ENCODE measurements around the gene FADS6. TPM values are rescaled to one million over a fixed set of nuclear protein-coding genes. Genes with fewer than 3 reads are reported as not detected.
"Not testable (repeated sequence)": the region's sequence is repeated elsewhere in the genome, so short reads cannot be mapped to it uniquely, and the experiment has no call there.

FADS6 gene
- total RNA-seq, 1 experiment from 2014 or later, result not detected

- BruUV-seq (replicated peaks), result no TSS peak
- CTCF ChIA-PET, result interaction anchor here (0.6 to 0.7 kb wide), 2 partner anchors 44 to 72 kb away, joined by 3 read pairs; no protein-coding TSS in a partner anchor
- H3K27me3 Mint-ChIP-seq (ENCODE audit: unreplicated experiment), result peaks cover 55% of the 10 kb centered on the region
- TF ChIP-seq CTCF (IDR thresholded peaks at IDR 0.05; ENCODE audit: unreplicated experiment), result no peak
- DNase-seq, result no peak
- H3K4me1 Mint-ChIP-seq (ENCODE audit: low read depth, unreplicated experiment), result no peaks in the 10 kb centered on the region
- H3K36me3 Mint-ChIP-seq (ENCODE audit: insufficient read depth, unreplicated experiment), result no peaks in the 10 kb centered on the region
- no peak overlapping the region for H3K4me3 Mint-ChIP-seq (ENCODE audit: low read depth, unreplicated experiment)
- H3K27ac Mint-ChIP-seq (ENCODE audit: unreplicated experiment), result no peak overlapping the region
- intact Hi-C loops (cut with micrococcal nuclease; ENCODE audit: unreplicated experiment), result no loop called here
- no peaks in the 10 kb centered on the region for H3K9me3 Mint-ChIP-seq (ENCODE audit: low read depth, unreplicated experiment)
Measured at GRCh38 chr17:74918906-74919305, 25.5 kb upstream of the FADS6 start.

GRCh38 chr17:74917430-74917829 lies 24.0 kb upstream of the FADS6 start:
- CTCF ChIA-PET, result no interaction called here
- DNase-seq, result no peak
- Mint-ChIP-seq H3K4me3 (ENCODE audit: low read depth, unreplicated experiment) (no peak overlapping the region), H3K4me1 (ENCODE audit: low read depth, unreplicated experiment) (no peaks in the 10 kb centered on the region), H3K27me3 (ENCODE audit: unreplicated experiment) (peaks cover 40% of the 10 kb centered on the region), H3K27ac (ENCODE audit: unreplicated experiment) (no peak overlapping the region), H3K9me3 (ENCODE audit: low read depth, unreplicated experiment) (no peaks in the 10 kb centered on the region), H3K36me3 (ENCODE audit: insufficient read depth, unreplicated experiment) (no peaks in the 10 kb centered on the region)
- intact Hi-C loops (cut with micrococcal nuclease; ENCODE audit: unreplicated experiment), result no loop called here
- TF ChIP-seq CTCF (IDR thresholded peaks at IDR 0.05; ENCODE audit: unreplicated experiment), result no peak
- BruUV-seq (replicated peaks), result no TSS peak

GRCh38 chr17:74916851-74917199 lies 23.4 kb upstream of the FADS6 start:
- no peak for TF ChIP-seq CTCF (IDR thresholded peaks at IDR 0.05; ENCODE audit: unreplicated experiment)
- Mint-ChIP-seq H3K4me3 (ENCODE audit: low read depth, unreplicated experiment) (no peak overlapping the region), H3K9me3 (ENCODE audit: low read depth, unreplicated experiment) (no peaks in the 10 kb centered on the region), H3K27ac (ENCODE audit: unreplicated experiment) (no peak overlapping the region), H3K4me1 (ENCODE audit: low read depth, unreplicated experiment) (no peaks in the 10 kb centered on the region), H3K27me3 (ENCODE audit: unreplicated experiment) (peaks cover 34% of the 10 kb centered on the region), H3K36me3 (ENCODE audit: insufficient read depth, unreplicated experiment) (no peaks in the 10 kb centered on the region)
- no peak for DNase-seq
- BruUV-seq (replicated peaks), result no TSS peak
- intact Hi-C loops (cut with micrococcal nuclease; ENCODE audit: unreplicated experiment), result no loop called here
- CTCF ChIA-PET, result no interaction called here

- no TSS peak for BruUV-seq (replicated peaks)
- Mint-ChIP-seq H3K36me3 (ENCODE audit: insufficient read depth, unreplicated experiment) (no peaks in the 10 kb centered on the region), H3K27ac (ENCODE audit: unreplicated experiment) (no peak overlapping the region)
Measured at GRCh38 chr17:74916136-74916850, 22.9 kb upstream of the FADS6 start.

GRCh38 chr17:74911423-74911822 lies 18.0 kb upstream of the FADS6 start:
- peaks cover 14% of the 10 kb centered on the region for H3K27me3 Mint-ChIP-seq (ENCODE audit: unreplicated experiment)
- CTCF ChIA-PET; H3K36me3 Mint-ChIP-seq (ENCODE audit: insufficient read depth, unreplicated experiment); intact Hi-C loops (cut with micrococcal nuclease; ENCODE audit: unreplicated experiment); H3K4me3 Mint-ChIP-seq (ENCODE audit: low read depth, unreplicated experiment); DNase-seq; H3K9me3 Mint-ChIP-seq (ENCODE audit: low read depth, unreplicated experiment); H3K27ac Mint-ChIP-seq (ENCODE audit: unreplicated experiment); BruUV-seq (replicated peaks): not testable (repeated sequence)
- H3K4me1 Mint-ChIP-seq (ENCODE audit: low read depth, unreplicated experiment), result peaks cover 21% of the 10 kb centered on the region

More at GRCh38 chr17:74916136-74916850, 22.9 kb upstream of the FADS6 start:
- CTCF ChIA-PET, result interaction anchor here (0.6 kb wide), 1 partner anchor 195 kb away, joined by 4 read pairs; no protein-coding TSS in a partner anchor
- no peak for TF ChIP-seq CTCF (IDR thresholded peaks at IDR 0.05; ENCODE audit: unreplicated experiment)
- Mint-ChIP-seq H3K4me1 (ENCODE audit: low read depth, unreplicated experiment) (no peaks in the 10 kb centered on the region), H3K27me3 (ENCODE audit: unreplicated experiment) (peaks cover 29% of the 10 kb centered on the region), H3K4me3 (ENCODE audit: low read depth, unreplicated experiment) (no peak overlapping the region), H3K9me3 (ENCODE audit: low read depth, unreplicated experiment) (no peaks in the 10 kb centered on the region)
- intact Hi-C loops (cut with micrococcal nuclease; ENCODE audit: unreplicated experiment), result no loop called here
- no peak for DNase-seq

GRCh38 chr17:74909097-74909496 lies 15.7 kb upstream of the FADS6 start:
- CTCF ChIA-PET; H3K9me3 Mint-ChIP-seq (ENCODE audit: low read depth, unreplicated experiment); H3K27ac Mint-ChIP-seq (ENCODE audit: unreplicated experiment); H3K4me3 Mint-ChIP-seq (ENCODE audit: low read depth, unreplicated experiment); BruUV-seq (replicated peaks); DNase-seq; H3K36me3 Mint-ChIP-seq (ENCODE audit: insufficient read depth, unreplicated experiment); intact Hi-C loops (cut with micrococcal nuclease; ENCODE audit: unreplicated experiment): not testable (repeated sequence)
- Mint-ChIP-seq H3K27me3 (ENCODE audit: unreplicated experiment) (peaks cover 20% of the 10 kb centered on the region), H3K4me1 (ENCODE audit: low read depth, unreplicated experiment) (peaks cover 21% of the 10 kb centered on the region)

All from Calu3 (cell line).